ENCODE data around the gene PRR18. TPM values are rescaled to one million over a fixed set of nuclear protein-coding genes. Genes with fewer than 3 reads are reported as not detected.

PRR18 gene
- total and polyA plus RNA-seq, 2 of the 8 experiments (the other 6 are each of a cell fraction or from before 2014, with no cell fraction given): 0.08 to 0.19 TPM

DNA sequence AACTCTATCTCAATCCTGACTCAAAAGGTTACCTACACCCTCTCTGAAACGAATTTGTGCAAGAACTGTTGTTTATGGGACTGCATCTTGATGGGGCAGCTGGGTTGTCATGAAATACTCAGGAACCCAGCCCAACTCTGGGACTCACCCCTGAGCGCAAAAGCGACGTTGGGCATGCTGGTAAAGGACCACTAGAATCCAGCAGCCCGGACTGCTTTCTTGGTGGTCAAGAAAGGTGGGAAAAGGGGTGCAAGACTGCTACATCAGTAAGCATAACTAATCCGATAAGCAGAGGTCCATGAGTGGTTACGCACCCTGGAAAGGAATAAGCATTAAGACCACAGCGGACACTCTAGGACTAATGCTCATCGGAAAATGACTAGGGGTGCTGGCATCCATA lies 6.3 kb upstream of the PRR18 start (continued):
- TF ChIP-seq, protein P1, sequence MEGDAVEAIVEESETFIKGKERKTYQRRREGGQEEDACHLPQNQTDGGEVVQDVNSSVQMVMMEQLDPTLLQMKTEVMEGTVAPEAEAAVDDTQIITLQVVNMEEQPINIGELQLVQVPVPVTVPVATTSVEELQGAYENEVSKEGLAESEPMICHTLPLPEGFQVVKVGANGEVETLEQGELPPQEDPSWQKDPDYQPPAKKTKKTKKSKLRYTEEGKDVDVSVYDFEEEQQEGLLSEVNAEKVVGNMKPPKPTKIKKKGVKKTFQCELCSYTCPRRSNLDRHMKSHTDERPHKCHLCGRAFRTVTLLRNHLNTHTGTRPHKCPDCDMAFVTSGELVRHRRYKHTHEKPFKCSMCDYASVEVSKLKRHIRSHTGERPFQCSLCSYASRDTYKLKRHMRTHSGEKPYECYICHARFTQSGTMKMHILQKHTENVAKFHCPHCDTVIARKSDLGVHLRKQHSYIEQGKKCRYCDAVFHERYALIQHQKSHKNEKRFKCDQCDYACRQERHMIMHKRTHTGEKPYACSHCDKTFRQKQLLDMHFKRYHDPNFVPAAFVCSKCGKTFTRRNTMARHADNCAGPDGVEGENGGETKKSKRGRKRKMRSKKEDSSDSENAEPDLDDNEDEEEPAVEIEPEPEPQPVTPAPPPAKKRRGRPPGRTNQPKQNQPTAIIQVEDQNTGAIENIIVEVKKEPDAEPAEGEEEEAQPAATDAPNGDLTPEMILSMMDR (IDR thresholded peaks at IDR 0.05; ENCODE audit: control extremely low read depth in 1 of 3, insufficient read depth in 1 of 3, low read depth in 1 of 3, low read length in 3 of 3): no peak
- no peak for TF ChIP-seq EP300 (IDR thresholded peaks at IDR 0.05; ENCODE audit: borderline replicate concordance in 1 of 2, low read depth in 2 of 2, low read length in 2 of 2)
- no peak for TF ChIP-seq CBX5 (IDR thresholded peaks at IDR 0.05; ENCODE audit: low read depth, low read length)
- TF ChIP-seq JUND (IDR thresholded peaks at IDR 0.05; ENCODE audit: low read length): no peak
- TF ChIP-seq TCF12 (IDR thresholded peaks at IDR 0.05; ENCODE audit: low read depth, low read length): no peak
- TF ChIP-seq HDAC6 (IDR thresholded peaks at IDR 0.05; ENCODE audit: low read depth, low read length): no peak

All from H1 (cell line).